HG03442 (cell line): ENCODE measurements around the gene KRT10.
"Not testable (repeated sequence)": the region's sequence is repeated elsewhere in the genome, so short reads cannot be mapped to it uniquely, and the experiment has no call there.

Experiments
- ATAC-seq: cut with Tn5 transposase; IDR thresholded peaks from one replicate; pipeline ENCODE4 v1.9.1; 2021; ENCODE audit warnings: mild to moderate bottlenecking, moderate library complexity; ENCODE audit not compliant: unreplicated experiment

KRT10 gene

GRCh38 chr17:40822132-40822812 lies at the start of gene KRT10:
KRT10 (minus strand) TSS chr17:40822614; CDS start chr17:40822585, 29 bp downstream.
- no peak for ATAC-seq

GRCh38 chr17:40871316-40871715 lies 48.9 kb upstream of the KRT10 start:
- no peak for ATAC-seq

- ATAC-seq, result no peak
Observed at GRCh38 chr17:40870136-40870535, 47.7 kb upstream of the KRT10 start.

- no peak for ATAC-seq
Observed at GRCh38 chr17:40866838-40867237, 44.4 kb upstream of the KRT10 start, which contains the start of gene KRT12. KRT12 (minus strand) TSS chr17:40867223; CDS start chr17:40867186, 37 bp downstream.

GRCh38 chr17:40864661-40865390 lies 42.4 kb upstream of the KRT10 start:
- no peak for ATAC-seq

GRCh38 chr17:40862985-40863733 lies 40.7 kb upstream of the KRT10 start:
- ATAC-seq, result no peak

- no peak for ATAC-seq
Observed at GRCh38 chr17:40859536-40859935, 37.1 kb upstream of the KRT10 start.

GRCh38 chr17:40858667-40859066 lies 36.3 kb upstream of the KRT10 start:
- ATAC-seq, result not testable (repeated sequence)

GRCh38 chr17:40857535-40857934 lies 35.1 kb upstream of the KRT10 start:
- ATAC-seq, result no peak

GRCh38 chr17:40854175-40854814 lies 31.9 kb upstream of the KRT10 start:
- no peak for ATAC-seq

- ATAC-seq, result no peak
Observed at GRCh38 chr17:40852364-40852763, 29.9 kb upstream of the KRT10 start.

GRCh38 chr17:40850293-40850972 lies 28.0 kb upstream of the KRT10 start:
- no peak for ATAC-seq

GRCh38 chr17:40849723-40850122 lies 27.3 kb upstream of the KRT10 start:
- ATAC-seq, result no peak

GRCh38 chr17:40848583-40849235 lies 26.3 kb upstream of the KRT10 start:
- ATAC-seq, result no peak

GRCh38 chr17:40846515-40847144 lies 24.2 kb upstream of the KRT10 start:
- ATAC-seq, result no peak

- no peak for ATAC-seq
Observed at GRCh38 chr17:40844671-40845107, 22.3 kb upstream of the KRT10 start.

- no peak for ATAC-seq
Observed at GRCh38 chr17:40843242-40843641, 20.8 kb upstream of the KRT10 start.

GRCh38 chr17:40841246-40841645 lies 18.8 kb upstream of the KRT10 start:
- ATAC-seq, result no peak

GRCh38 chr17:40839194-40839593 lies 16.8 kb upstream of the KRT10 start:
- no peak for ATAC-seq
